K562 (cell line): ENCODE data around the gene HAAO. TPM values are rescaled to one million over a fixed set of nuclear protein-coding genes. Genes with fewer than 3 reads are reported as not detected.

Experiments
- ATAC-seq: fragments of 200-7000 bp; cut with Tn5 transposase; 3 replicates; pipeline ENCODE4 v1.9.1; 2020; ENCODE audit warnings: moderate library complexity
- BruUV-seq: library from RNA; stranded (reverse); fragments of 400-500 nt; replicated peaks from 2 replicates; lab custom pipeline; 2021; lab: Mats Ljungman, UMichigan
- CTCF ChIA-PET: fragments of 300-600 bp; formaldehyde crosslinking; extraction: SDS; loops from one replicate; lab custom pipeline; 2021; ENCODE audit warnings: low intra/inter-chr PET ratio; lab: Yijun Ruan, JAX
- POLR2A ChIA-PET: fragments of 300-600, 350-650 bp; sonication (Branson Sonifier 250); formaldehyde crosslinking; extraction: SDS; loops from one replicate; lab custom pipeline; 2021; ENCODE audit warnings: antibody characterized with exemption, inconsistent platforms; lab: Yijun Ruan, JAX
- DNase-seq, 4 experiments: peaks; one replicate each; pipeline versions ENCODE4 v3.0.0 to v3.0.0-alpha.2; 2011 to 2018; ENCODE audit warnings: low spot score in 3 of 4, mixed read lengths in 3 of 4; ENCODE audit errors: extremely low read depth in 1 of 4
- FAIRE-seq: peaks from 2 replicates; lab custom pipeline; 2011; peaks lifted over from hg19 to GRCh38; lab: Jason Lieb, UNC
- H2AFZ ChIP-seq: 2 replicates; pipeline ENCODE4 v1.6.0; 2011; ENCODE audit warnings: low read depth, low read length, control low read depth, inconsistent platforms
- H3K27ac ChIP-seq: fragments of 200-600 bp; 3 replicates; pipeline ENCODE4 v1.8.0; 2011; ENCODE audit warnings: low read depth, mild to moderate bottlenecking, control low read depth, inconsistent platforms, low read length, moderate library complexity, mixed read lengths; ENCODE audit errors: extremely low read depth
- H3K27me3 ChIP-seq, 2 experiments: fragments of 300-600 bp in 1 of 2; 2 replicates in 1 of 2; 3 replicates in 1 of 2; pipeline versions ENCODE4 v1.6.0 to v1.8.0; 2011; ENCODE audit warnings: inconsistent platforms in 2 of 2, low read length in 2 of 2, mild to moderate bottlenecking in 1 of 2, mixed read lengths in 1 of 2, moderate library complexity in 1 of 2; ENCODE audit not compliant: control insufficient read depth in 2 of 2, insufficient read depth in 2 of 2
- H3K36me3 ChIP-seq: fragments of 300-600 bp; 3 replicates; pipeline ENCODE4 v1.8.0; 2011; ENCODE audit warnings: mild to moderate bottlenecking, low read length, inconsistent platforms; ENCODE audit not compliant: control insufficient read depth, insufficient read depth
- H3K4me1 ChIP-seq, 2 experiments: fragments of 200-600 bp in 1 of 2; replicated peaks in 1 of 2; 2 replicates in 1 of 2; 3 replicates in 1 of 2; pipeline versions ENCODE4 v1.5.1 to v1.8.0; 2011; ENCODE audit warnings: inconsistent platforms in 2 of 2, low read length in 2 of 2, mild to moderate bottlenecking in 1 of 2, mixed read lengths in 1 of 2, moderate library complexity in 1 of 2; ENCODE audit not compliant: control insufficient read depth in 2 of 2, insufficient read depth in 2 of 2
- H3K4me2 ChIP-seq: 2 replicates; pipeline ENCODE4 v1.6.1; 2011; ENCODE audit warnings: low read length, control low read depth, inconsistent platforms, mixed read lengths; ENCODE audit not compliant: insufficient read depth
- H3K4me3 ChIP-seq: fragments of 200-600 bp; sonication (generic), shearing (Covaris generic); 2 replicates; pipeline ENCODE4 v1.5.1; 2016; ENCODE audit warnings: control low read depth, inconsistent platforms
- H3K79me2 ChIP-seq: fragments of 200-600 bp; 3 replicates; pipeline ENCODE4 v1.8.0; 2011; ENCODE audit warnings: low read length, inconsistent platforms; ENCODE audit not compliant: control insufficient read depth, insufficient read depth
- H3K9ac ChIP-seq, 2 experiments: 2 replicates each; pipeline versions ENCODE4 v1.6.0 to v1.6.1; 2011; ENCODE audit warnings: low read depth in 2 of 2, low read length in 2 of 2, control low read depth in 1 of 2, inconsistent platforms in 1 of 2, mild to moderate bottlenecking in 1 of 2, mixed read lengths in 1 of 2; ENCODE audit not compliant: insufficient read depth in 1 of 2
- H3K9me1 ChIP-seq: one replicate; pipeline ENCODE4 v1.6.0; 2011; ENCODE audit warnings: inconsistent platforms, mild to moderate bottlenecking, low read length, moderate library complexity; ENCODE audit not compliant: control insufficient read depth, insufficient read depth
- H3K9me3 ChIP-seq: replicated peaks from 2 replicates; pipeline ENCODE4 v1.5.1; 2011; ENCODE audit warnings: low read depth, low read length, inconsistent platforms; ENCODE audit not compliant: control insufficient read depth, insufficient read depth
- H4K20me1 ChIP-seq: replicated peaks from 2 replicates; pipeline ENCODE4 v1.6.1; 2011; ENCODE audit warnings: low read length, inconsistent platforms, mixed read lengths; ENCODE audit not compliant: control insufficient read depth, insufficient read depth
- PBX2 ChIP-seq, 2 experiments: IDR thresholded peaks in 1 of 2; conservative IDR thresholded peaks in 1 of 2; 2 replicates each; pipeline ENCODE4 v1.6.1; 2016; ENCODE audit warnings: low read depth in 2 of 2, mild to moderate bottlenecking in 1 of 2, missing compliant biosample characterization in 1 of 2, missing genetic modification characterization in 1 of 2, moderate library complexity in 1 of 2
- ZNF717 ChIP-seq: fragments of 250-450 bp; sonication (Bioruptor Pico); IDR thresholded peaks from 2 replicates; pipeline ENCODE4 v1.5.0; 2021
- WGBS: fragments of 100-300 bp; shearing (Covaris generic); methylation state at CpG from one replicate; pipeline ENCODE4 v1.1.6; 2016; ENCODE audit warnings: low coverage, mixed read lengths; ENCODE audit not compliant: insufficient coverage; ENCODE audit errors: missing lambda C conversion rate; 5-methylcytosine and 5-hydroxymethylcytosine counted together
- in situ Hi-C: fragments of 300-500 bp; cut with MboI; formaldehyde crosslinking; loops from 4 replicates; pipeline ENCODE4 v1.15.0; 2018; ENCODE audit warnings: inconsistent platforms, mixed read lengths
- intact Hi-C: fragments of 100-400 bp; cut with micrococcal nuclease; formaldehyde crosslinking; loops from 2 replicates; pipeline ENCODE4 v1.14.2; 2022
- polyA plus RNA-seq, 8 experiments: library from polyadenylated mRNA; depleted of rRNA in 4 of 8; stranded (reverse) in 5 of 8; unstranded in 3 of 8; fragments of >200 nt; fragmentation: Nextera tagmentation in 2 of 8; fragmentation: Illumina TruSeq in 1 of 8; extraction: Ambion mirVana in 2 of 8; extraction: Trizol in 1 of 8; gene quantifications; 2 replicates each; pipeline versions ENCODE4 v1.2.1 to v1.2.3, GENCODE V29; 2011 to 2014; ENCODE audit warnings: inconsistent platforms in 1 of 8, missing spikeins in 1 of 8
- total RNA-seq, 7 experiments: library from RNA; depleted of rRNA in 6 of 7; stranded (reverse); fragments of >200 nt in 6 of 7; fragmentation: Illumina TruSeq in 2 of 7; extraction: Trizol in 2 of 7; gene quantifications; 2 replicates each; pipeline versions ENCODE4 v1.2.1 to v1.2.3, GENCODE V29; 2011 to 2021; ENCODE audit warnings: low replicate concordance in 1 of 7

The HAAO gene
- total and polyA plus RNA-seq, 9 of the 15 experiments (the other 6 are each of a cell fraction or from before 2014, with no cell fraction given) = not detected

GRCh38 chr2:42744545-42745082 lies 47.8 kb downstream of the HAAO start:
- no peak for ATAC-seq
- Histone ChIP-seq H3K4me2 (no peak overlapping the region), H3K27me3 (peaks cover 0 to 15% of the 10 kb centered on the region in 2 experiments; a peak in 2 of 5 replicates), H3K9ac (no peak overlapping the region), H3K9me3 (no peaks in the 10 kb centered on the region), H3K4me3 (no peak overlapping the region)
- CTCF ChIA-PET = interaction anchor here (0.6 kb wide), 1 partner anchor 41 kb away, joined by 4 read pairs; no protein-coding TSS in a partner anchor
- in situ Hi-C loops = no loop called here
- TF ChIP-seq PBX2 (CRISPR knock-in tag; IDR thresholded peaks at IDR 0.05; ENCODE audit: low read depth) (no peak), PBX2 (tag; conservative IDR thresholded peaks at IDR 0.05; ENCODE audit: low read depth) (peak; percentile 55), ZNF717 (no peak)
- TF ChIP-seq, all 486 proteins: peak for 1
- H2AFZ ChIP-seq = no peak overlapping the region
- no TSS peak for BruUV-seq
- H4K20me1 ChIP-seq = no peaks in the 10 kb centered on the region
- no peaks in the 10 kb centered on the region for H3K79me2 ChIP-seq
- POLR2A ChIA-PET = interaction anchor here (0.6 kb wide), 3 partner anchors 433 to 869 kb away, joined by 3 read pairs; no protein-coding TSS in a partner anchor
- H3K36me3 ChIP-seq = no peaks in the 10 kb centered on the region
- intact Hi-C loops = no loop called here
- no peaks in the 10 kb centered on the region for H3K9me1 ChIP-seq
- DNase-seq (no peak), FAIRE-seq (no peak)
- H3K4me1 ChIP-seq = no peaks in the 10 kb centered on the region
- H3K27ac ChIP-seq = no peak overlapping the region
- WGBS = 2% methylated on average over 3 of the region's 3 CpGs
